NCI-H2081 treated with DMSO at 0.1 percent for 48 hours (cell line): ENCODE results near the gene SNCB.
"Not testable (repeated sequence)": the region's sequence is repeated elsewhere in the genome, so short reads cannot be mapped to it uniquely, and the experiment has no call there.

Experiments
- DNase-seq: peaks from one replicate; lab custom pipeline; 2025; lab: John Stamatoyannopoulos, UW

The SNCB gene

GRCh38 chr5:176624142-176624541, 6.2 kb downstream of the SNCB start:
- no peak for DNase-seq

- DNase-seq, result no peak
These were observed 8.7 kb downstream of the SNCB start for GRCh38 chr5:176621661-176622079.

DNA sequence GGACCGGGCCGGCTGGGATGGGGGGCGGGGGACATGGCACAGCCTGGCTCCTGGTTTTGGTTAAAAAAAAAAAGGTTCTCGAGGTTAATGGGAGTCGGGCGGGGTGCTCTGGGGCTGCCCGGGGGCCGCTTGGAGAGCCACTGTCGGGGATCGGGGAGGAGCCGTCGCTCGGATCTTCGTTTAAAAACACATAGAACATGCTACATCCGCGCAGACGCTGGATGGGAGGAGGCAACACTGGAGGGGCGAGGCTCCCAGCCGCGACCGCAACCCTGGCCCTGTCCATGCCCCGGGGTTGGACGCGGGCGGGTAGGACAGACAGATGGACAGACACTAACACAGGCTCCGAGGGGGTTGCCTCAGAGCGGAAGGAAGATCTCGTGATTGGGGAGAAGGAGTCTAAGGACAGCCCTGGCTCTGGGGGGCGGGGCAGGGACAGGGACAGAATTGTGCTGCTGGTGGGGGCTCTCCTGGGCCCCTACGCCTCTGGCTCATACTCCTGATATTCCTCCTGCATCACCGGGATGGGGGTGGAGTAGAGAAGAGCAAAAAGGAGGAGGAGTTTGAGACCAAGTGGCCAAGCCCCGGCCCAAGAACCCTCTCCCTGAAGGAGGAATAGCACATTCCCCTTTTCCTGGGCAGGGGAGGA, 9.9 kb downstream of the SNCB start:
- no peak for DNase-seq

DNA sequence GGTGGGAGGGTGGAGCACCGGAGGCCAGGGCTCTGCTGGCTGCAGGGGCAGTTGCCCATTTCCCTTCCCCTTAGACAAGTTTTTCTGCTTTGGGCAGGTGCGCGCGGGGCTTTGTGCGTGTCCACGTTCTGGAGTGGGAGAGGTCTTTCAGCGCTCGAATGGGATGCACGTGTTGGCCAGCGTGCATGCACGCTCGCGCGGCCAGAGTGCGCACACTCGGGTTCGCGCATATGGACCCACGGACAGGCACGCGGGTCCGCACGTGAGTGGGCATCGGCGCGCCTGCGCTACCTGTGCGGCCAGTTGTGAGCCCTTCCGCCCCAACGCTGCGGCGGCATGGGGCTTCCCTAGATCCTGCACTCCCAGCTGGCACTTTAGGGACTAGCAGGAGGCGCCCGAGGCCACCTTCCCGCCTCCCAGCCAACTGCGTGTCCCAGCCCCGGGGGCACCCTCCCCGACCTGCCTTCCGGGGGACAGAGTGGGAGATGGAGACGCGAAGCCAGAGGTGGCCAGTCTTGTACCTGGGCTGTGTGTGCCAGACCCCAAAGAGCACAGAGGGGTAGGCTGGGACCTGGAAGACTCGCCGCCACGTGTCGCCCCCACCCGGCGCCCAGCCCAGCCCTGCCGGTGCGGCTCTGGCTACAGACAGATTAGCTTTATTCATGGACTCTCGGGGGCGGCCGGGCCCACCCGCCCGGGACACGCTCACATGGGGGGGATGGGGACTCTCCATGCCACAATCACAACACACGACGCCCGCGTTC, 10.6 kb downstream of the SNCB start:
- DNase-seq, result no peak

- no peak for DNase-seq
These were observed 11.1 kb downstream of the SNCB start for GRCh38 chr5:176619203-176619568.

- DNase-seq, result no peak
These were observed 11.6 kb downstream of the SNCB start for GRCh38 chr5:176618783-176619182.

GRCh38 chr5:176616511-176616910, 13.8 kb downstream of the SNCB start:
- DNase-seq, result no peak

DNA sequence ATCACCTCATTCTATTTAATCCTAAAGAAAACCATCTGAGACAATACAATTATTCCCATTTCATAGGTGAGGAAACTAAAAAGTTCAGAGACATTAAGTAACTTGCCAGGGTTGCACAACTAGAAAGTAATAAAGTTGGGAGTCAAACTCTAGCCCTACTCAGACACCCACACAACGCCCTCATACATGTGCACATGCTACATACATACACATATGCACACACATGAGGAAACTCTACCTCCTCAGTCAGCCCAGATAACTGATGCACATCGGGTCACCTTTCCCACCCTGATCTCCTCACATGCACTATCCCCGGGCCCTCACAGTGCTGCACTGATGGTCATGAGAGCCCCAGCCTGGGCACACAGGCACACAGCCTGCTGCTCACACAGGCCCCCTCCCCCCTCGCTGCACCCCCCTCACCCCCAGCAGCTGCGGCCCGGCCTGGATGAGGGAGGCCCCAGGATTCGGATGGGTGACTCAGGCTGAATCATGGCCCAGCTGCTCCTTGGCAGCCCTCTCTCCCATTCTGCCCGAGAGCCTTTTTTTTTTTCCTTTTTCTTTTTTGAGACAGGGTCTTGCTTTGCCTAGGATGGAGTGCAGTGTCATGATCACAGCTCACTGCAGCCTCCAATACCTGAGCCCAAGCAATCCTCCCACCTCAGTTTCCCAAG, 15.4 kb downstream of the SNCB start:
- no peak for DNase-seq

DNA sequence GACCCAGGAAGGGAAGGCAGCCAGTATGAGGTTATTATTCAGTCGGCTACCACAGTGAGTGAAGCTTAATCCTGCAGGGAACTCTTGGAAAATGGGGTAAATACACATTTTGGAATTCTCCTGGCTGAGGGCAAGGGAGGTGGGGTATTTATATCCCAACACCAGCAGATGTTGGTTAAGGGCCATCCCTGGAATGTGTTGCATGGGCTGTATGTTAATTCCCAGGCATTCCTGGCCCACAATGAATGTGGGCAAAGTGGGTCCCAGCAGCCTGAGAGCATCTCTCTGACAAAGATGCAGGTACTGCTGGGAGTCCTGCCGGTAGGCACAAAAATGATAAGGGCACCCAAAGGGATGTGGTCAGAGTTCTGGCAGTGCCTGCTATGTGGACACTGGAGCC, 17.5 kb downstream of the SNCB start:
- no peak for DNase-seq

DNA sequence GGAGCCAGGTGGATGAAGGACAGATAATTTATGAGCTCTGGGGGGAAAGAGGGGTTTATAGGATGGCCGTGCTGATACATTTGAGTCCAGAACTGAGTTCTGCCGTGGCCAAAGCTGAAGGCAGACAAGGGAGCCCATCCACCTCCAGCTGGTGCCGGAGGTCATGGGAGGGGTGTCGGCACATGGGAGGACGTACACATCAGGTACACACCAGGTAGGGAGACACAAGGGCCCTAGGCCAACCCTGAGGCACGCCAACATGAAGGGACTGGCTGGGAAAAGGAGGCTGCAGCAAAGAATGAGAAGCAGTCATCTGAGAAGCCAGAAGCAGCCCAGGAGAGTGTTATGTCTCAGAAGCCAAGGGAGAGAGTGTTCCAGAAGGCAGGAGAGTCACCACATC, 18.3 kb downstream of the SNCB start:
- no peak for DNase-seq

- DNase-seq, result no peak
These were observed 18.9 kb downstream of the SNCB start for GRCh38 chr5:176611435-176611834.

DNA sequence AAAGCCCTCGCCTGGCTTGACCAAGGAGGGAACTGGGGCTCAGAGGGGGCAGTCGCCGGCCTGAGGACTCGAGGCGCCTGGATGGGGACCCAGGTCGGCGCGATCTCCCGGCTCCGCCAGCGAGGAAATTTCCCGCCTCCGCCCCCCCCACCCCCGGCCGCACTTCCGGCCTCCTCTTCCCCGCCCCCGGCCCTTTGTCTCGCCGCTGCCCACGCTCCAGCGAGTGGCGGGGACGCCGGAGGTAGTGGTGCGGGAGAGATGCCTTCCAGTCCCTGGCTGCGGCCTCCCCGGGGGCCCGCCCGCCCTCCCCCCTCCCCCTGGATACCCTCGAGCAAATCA, 19.9 kb downstream of the SNCB start:
- no peak for DNase-seq

DNA sequence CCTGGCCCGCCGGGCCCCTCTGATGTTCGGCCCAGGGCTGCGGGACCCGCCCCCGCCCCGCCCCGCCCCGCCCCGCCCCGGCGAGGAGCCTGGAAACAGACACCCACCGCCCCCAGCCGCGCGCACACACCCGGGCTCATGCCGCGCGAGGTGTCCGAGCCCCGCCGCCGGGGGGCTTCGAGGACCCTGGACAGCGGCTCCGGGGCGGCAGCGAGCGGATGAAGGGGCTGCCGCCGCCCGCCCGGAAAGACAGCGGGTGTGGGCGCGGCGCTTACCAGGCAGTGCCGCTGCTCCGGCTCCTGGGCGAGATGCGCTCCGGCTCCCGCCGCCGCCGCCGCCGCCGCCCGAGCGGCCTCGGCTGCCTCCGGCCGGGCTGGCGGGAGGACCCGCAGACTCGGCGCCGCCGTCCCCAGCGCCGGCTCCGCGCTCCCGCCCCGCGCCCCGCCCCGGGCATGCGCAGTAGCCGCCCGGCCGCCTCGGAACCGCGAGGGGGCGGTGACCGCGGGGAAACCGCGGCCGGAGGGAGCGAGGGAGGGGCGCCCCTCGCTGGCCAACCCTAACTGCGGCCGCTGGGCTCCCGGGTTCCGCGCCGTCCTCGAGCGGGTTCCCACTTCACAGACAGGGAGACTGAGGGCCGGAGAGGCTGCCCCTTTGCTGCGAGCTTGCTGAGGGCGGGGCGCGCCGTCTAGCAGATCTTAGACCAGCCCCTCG, 20.5 kb downstream of the SNCB start, which contains the start of gene GPRIN1:
Gene GPRIN1, minus strand, starts transcription at position 433 of the 711 bp plus-strand sequence. CDS start 10,322 bp downstream, outside the sequence.
- no peak for DNase-seq

DNA sequence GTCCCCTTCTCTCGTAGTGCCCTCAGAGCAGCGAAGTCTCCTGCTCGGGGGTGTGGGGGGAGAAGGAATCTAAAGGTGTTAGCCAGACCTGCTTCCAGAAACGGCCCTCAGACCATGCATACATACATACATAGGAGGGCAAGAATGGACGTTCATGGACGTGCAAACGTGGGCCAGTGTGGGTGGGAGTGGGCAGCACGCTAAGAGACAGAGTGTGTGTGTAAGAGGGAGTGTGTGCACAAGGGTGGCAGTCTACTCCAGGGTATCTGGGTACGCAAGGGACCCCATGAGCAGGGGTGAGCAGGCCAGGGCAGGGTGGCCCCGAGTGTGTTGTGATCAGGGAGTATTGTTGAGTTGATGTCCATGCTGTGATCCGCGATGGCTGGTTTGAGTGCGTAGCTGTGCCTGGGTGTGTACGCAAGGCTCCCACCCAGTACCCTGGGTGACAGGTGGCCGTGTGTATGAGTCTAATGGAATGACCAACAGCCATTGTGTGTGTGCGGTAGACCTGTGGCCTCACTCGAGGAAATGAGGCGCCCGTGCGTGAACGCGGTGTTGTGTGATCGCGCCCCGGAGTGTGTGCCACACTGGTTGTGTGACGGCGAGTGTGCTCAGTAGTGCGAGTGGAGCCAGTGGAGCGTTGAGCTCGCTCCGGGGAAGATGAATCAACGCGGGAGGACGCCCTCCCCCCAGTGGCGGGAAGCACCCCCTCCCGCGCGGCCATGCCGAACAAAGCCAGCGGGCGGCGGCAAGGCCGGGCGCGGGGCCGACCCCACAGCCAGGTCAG, 21.2 kb downstream of the SNCB start:
- DNase-seq, result no peak

DNA sequence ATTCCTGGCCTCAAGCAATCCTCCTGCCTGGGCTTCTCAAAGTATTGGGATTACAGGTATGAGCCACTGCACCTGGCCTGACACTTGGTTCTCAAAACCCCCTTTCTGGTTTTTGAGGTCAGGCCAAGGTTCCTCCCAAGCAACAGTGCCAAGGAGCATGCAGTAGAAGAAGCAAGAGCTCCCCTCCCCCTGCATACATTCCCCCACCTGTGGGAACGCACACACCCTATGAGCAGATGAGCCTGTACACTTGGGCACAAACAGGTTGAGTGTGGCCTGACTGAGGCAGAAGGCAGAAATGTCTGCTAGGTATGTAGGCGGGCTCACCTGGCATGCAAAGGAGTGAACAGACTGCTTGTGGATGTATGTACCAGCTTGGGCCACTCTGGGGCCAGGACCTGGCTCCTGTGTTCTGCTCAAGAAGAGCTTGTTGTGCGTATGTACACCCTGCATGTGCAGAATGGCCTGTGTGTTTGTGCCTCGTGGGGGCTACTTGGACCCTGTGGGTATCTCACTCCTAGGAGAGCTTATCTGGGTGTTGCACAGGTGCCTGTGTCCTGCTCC, 22.1 kb downstream of the SNCB start:
- no peak for DNase-seq

GRCh38 chr5:176606875-176607274, 23.5 kb downstream of the SNCB start:
- DNase-seq, result no peak

DNA sequence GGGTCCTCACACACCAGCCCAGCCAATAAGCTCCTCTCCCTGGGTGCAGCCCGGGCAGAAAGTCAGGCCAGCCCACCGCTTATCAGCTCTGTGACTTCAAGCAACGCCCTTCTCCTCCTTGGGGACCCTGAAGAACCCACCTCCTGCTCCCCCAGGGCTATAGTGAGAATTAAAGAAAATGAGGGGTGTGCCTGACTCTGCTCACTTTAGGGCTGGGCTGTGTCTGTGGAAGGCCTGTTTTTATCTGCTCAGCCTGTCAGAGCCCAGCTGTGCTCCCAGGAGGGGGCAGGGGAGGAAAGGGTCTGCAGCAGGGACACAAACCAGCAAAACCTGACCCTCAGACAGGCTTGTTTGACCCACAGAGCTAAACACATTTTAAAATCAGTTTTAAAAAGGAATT, 24.3 kb downstream of the SNCB start:
- no peak for DNase-seq

DNA sequence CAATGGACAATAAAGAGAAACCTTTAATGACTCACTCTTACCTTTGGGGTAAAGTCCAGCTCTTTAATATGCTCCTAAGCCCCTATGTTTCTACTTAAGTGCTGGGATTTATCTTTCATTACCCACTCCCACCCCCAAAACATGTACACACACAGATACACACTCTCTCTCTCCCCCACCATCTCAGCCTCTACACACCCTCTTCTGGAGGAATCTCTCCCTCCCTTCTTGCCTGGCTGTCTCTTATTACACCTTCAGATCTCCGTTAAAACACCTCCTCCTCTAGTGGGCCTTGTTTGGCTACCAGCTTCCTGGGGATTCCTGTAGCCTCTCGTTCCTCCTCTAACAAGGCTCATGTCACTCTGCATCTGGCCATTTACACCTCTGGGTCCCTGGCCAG, 27.2 kb downstream of the SNCB start:
- DNase-seq, result no peak

- no peak for DNase-seq
These were observed 28.3 kb downstream of the SNCB start for GRCh38 chr5:176601901-176602482.

- not testable (repeated sequence) for DNase-seq
These were observed 30.4 kb downstream of the SNCB start for GRCh38 chr5:176599749-176600430.
